D721Med (cell line): ENCODE results near the gene NUDT14.

Experiments
- DNase-seq: peaks from one replicate; pipeline ENCODE4 v3.0.0; 2011; ENCODE audit warnings: low spot score; ENCODE audit not compliant: insufficient read length
- FAIRE-seq: peaks from 2 replicates; lab custom pipeline; 2011; peaks lifted over from hg19 to GRCh38; lab: Jason Lieb, UNC
- CTCF ChIP-seq: IDR thresholded peaks from 2 replicates; pipeline ENCODE4 v1.5.1; 2012; ENCODE audit warnings: mild to moderate bottlenecking, control low read depth; ENCODE audit not compliant: insufficient read depth; ENCODE audit errors: missing control alignments

NUDT14 gene

GRCh38 chr14:105218611-105219010 lies 37.5 kb upstream of the NUDT14 start:
- TF ChIP-seq CTCF: no peak
- DNase-seq (no peak), FAIRE-seq (no peak)

GRCh38 chr14:105217774-105218173 lies 36.7 kb upstream of the NUDT14 start:
- TF ChIP-seq CTCF: no peak
- FAIRE-seq (no peak), DNase-seq (no peak)

- FAIRE-seq: no peak
- no peak for TF ChIP-seq CTCF
- no peak for DNase-seq
These were observed 35.6 kb upstream of the NUDT14 start for GRCh38 chr14:105216490-105217247.

- TF ChIP-seq CTCF: no peak
- DNase-seq (no peak), FAIRE-seq (no peak)
These were observed 34.5 kb upstream of the NUDT14 start for GRCh38 chr14:105215602-105216001.

GRCh38 chr14:105214324-105214915 lies 33.3 kb upstream of the NUDT14 start:
- FAIRE-seq (no peak), DNase-seq (no peak)
- no peak for TF ChIP-seq CTCF

GRCh38 chr14:105213361-105213760 lies 32.2 kb upstream of the NUDT14 start:
- no peak for DNase-seq
- TF ChIP-seq CTCF: no peak
- no peak for FAIRE-seq
